ENCODE results near the gene SLCO3A1. TPM values are rescaled to one million over a fixed set of nuclear protein-coding genes. Genes with fewer than 3 reads are reported as not detected.
A peak's percentile ranks its signal among the peaks of the same experiment; 100 is the strongest.

The SLCO3A1 gene
- total RNA-seq, 1 experiment from 2014 or later: 9.1 TPM

- no peaks in the 10 kb centered on the region for H3K27me3 Mint-ChIP-seq (ENCODE audit: low read depth)
- ATAC-seq (no peak), DNase-seq (ENCODE audit: low spot score) (no peak)
- POLR2A ChIA-PET: no interaction called here
- H3K36me3 Mint-ChIP-seq: no peaks in the 10 kb centered on the region
- no peak overlapping the region for H3K27ac Mint-ChIP-seq
- CTCF ChIA-PET: interaction anchor here (1.2 kb wide), 1 partner anchor 186 kb away, joined by 3 read pairs; no protein-coding TSS in a partner anchor
- no peak for TF ChIP-seq E2F4 (CRISPR knock-in tag; IDR thresholded peaks at IDR 0.05; ENCODE audit: borderline replicate concordance, low read depth)
- no peak for TF ChIP-seq ZNF219 (CRISPR knock-in tag; IDR thresholded peaks at IDR 0.05; ENCODE audit: borderline replicate concordance)
- TF ChIP-seq ZMAT4 (CRISPR knock-in tag; IDR thresholded peaks at IDR 0.05): no peak
- no peak for TF ChIP-seq MYBL2 (CRISPR knock-in tag; IDR thresholded peaks at IDR 0.05)
- TF ChIP-seq, protein P1, sequence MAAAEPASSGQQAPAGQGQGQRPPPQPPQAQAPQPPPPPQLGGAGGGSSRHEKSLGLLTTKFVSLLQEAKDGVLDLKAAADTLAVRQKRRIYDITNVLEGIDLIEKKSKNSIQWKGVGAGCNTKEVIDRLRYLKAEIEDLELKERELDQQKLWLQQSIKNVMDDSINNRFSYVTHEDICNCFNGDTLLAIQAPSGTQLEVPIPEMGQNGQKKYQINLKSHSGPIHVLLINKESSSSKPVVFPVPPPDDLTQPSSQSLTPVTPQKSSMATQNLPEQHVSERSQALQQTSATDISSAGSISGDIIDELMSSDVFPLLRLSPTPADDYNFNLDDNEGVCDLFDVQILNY (CRISPR knock-in tag; IDR thresholded peaks at IDR 0.05): no peak
- peaks cover 27% of the 10 kb centered on the region for H3K4me1 Mint-ChIP-seq
- peaks cover 14% of the 10 kb centered on the region for H3K9me3 Mint-ChIP-seq
- no peak overlapping the region for H3K4me3 Mint-ChIP-seq
Measured at GRCh38 chr15:91892436-91892835, 38.9 kb downstream of the SLCO3A1 start.

DNA sequence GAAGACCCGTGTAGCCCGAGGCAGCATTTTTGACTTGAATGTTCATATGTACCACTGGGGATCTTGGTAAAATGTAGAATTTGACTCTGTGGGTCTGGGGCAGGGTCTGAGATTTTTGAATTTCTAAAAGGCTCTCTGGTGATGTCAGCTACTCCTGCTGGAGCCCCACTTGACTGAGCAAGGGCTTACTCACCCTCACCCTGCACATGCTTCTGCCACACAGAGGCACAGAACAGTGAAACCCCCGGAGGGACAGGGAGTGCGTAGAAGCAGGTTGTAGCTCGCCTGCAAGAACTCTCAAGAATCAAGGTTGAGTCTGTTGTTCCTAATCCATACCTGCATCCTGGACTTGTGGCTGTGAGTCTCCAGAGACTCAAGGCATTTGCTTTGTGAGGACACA is 41.1 kb downstream of the SLCO3A1 start:
- POLR2A ChIA-PET: no interaction called here
- TF ChIP-seq NR1H2 (CRISPR knock-in tag; IDR thresholded peaks at IDR 0.05) (no peak), HMGA2 (CRISPR knock-in tag; IDR thresholded peaks at IDR 0.05) (no peak), ZBTB21 (CRISPR knock-in tag; IDR thresholded peaks at IDR 0.05; ENCODE audit: borderline replicate concordance) (no peak), CBFB (CRISPR knock-in tag; IDR thresholded peaks at IDR 0.05; ENCODE audit: low read depth) (no peak), ELF4 (CRISPR knock-in tag; IDR thresholded peaks at IDR 0.05; ENCODE audit: low read depth) (no peak), E2F4 (CRISPR knock-in tag; IDR thresholded peaks at IDR 0.05; ENCODE audit: borderline replicate concordance, low read depth) (no peak), ARID4B (CRISPR knock-in tag; IDR thresholded peaks at IDR 0.05; ENCODE audit: borderline replicate concordance) (no peak), CDX4 (CRISPR knock-in tag; IDR thresholded peaks at IDR 0.05; ENCODE audit: borderline replicate concordance) (no peak), IRF2 (CRISPR knock-in tag; IDR thresholded peaks at IDR 0.05; ENCODE audit: borderline replicate concordance, low read depth) (no peak), NR3C1 (CRISPR knock-in tag; conservative IDR thresholded peaks at IDR 0.05; ENCODE audit: low read depth) (no peak), CREM (CRISPR knock-in tag; IDR thresholded peaks at IDR 0.05) (no peak), JUN (CRISPR knock-in tag; IDR thresholded peaks at IDR 0.05) (no peak), MXD4 (CRISPR knock-in tag; IDR thresholded peaks at IDR 0.05; ENCODE audit: borderline replicate concordance) (no peak), FOXJ3 (CRISPR knock-in tag; IDR thresholded peaks at IDR 0.05; ENCODE audit: borderline replicate concordance) (no peak), SMAD4 (CRISPR knock-in tag; IDR thresholded peaks at IDR 0.05) (no peak)
- TF ChIP-seq, protein P2, sequence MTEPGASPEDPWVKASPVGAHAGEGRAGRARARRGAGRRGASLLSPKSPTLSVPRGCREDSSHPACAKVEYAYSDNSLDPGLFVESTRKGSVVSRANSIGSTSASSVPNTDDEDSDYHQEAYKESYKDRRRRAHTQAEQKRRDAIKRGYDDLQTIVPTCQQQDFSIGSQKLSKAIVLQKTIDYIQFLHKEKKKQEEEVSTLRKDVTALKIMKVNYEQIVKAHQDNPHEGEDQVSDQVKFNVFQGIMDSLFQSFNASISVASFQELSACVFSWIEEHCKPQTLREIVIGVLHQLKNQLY (CRISPR knock-in tag; IDR thresholded peaks at IDR 0.05): no peak
- H3K36me3 Mint-ChIP-seq: no peaks in the 10 kb centered on the region
- CTCF ChIA-PET: interaction anchor here (1.6 kb wide), 1 partner anchor 188 kb away, joined by 6 read pairs; no protein-coding TSS in a partner anchor
- DNase-seq (ENCODE audit: low spot score) (no peak), ATAC-seq (peak; percentile 53)
- peak overlapping the region; percentile 60; the same call in 1 of the 2 replicates for H3K27ac Mint-ChIP-seq
- peaks cover 14% of the 10 kb centered on the region for H3K9me3 Mint-ChIP-seq
- peaks cover 24% of the 10 kb centered on the region for H3K4me1 Mint-ChIP-seq
- H3K27me3 Mint-ChIP-seq (ENCODE audit: low read depth): no peaks in the 10 kb centered on the region; the same call in 1 of the 2 replicates
- no peak overlapping the region for H3K4me3 Mint-ChIP-seq
